Sigmoid colon (tissue), 4 donors: Measurements from ENCODE around the gene OXT.

Experiments
- POLR2AphosphoS5 ChIP-seq, 4 donors: sonication (generic); formaldehyde crosslinking; IDR thresholded peaks; one replicate each; pipeline ENCODE4 v1.6.1; 2017; ENCODE audit warnings: antibody characterized with exemption in 4 of 4
- TF ChIP-seq, protein P1 (sequence below), 4 experiments: fragments of 450-650 bp in 3 of 4; fragments of 200-600 bp in 1 of 4; IDR thresholded peaks; one replicate each; pipeline ENCODE4 v1.5.1; 2016 to 2019; ENCODE audit warnings: antibody characterized with exemption in 4 of 4, mild to moderate bottlenecking in 3 of 4, moderate library complexity in 2 of 4

- TF ChIP-seq, protein P1, sequence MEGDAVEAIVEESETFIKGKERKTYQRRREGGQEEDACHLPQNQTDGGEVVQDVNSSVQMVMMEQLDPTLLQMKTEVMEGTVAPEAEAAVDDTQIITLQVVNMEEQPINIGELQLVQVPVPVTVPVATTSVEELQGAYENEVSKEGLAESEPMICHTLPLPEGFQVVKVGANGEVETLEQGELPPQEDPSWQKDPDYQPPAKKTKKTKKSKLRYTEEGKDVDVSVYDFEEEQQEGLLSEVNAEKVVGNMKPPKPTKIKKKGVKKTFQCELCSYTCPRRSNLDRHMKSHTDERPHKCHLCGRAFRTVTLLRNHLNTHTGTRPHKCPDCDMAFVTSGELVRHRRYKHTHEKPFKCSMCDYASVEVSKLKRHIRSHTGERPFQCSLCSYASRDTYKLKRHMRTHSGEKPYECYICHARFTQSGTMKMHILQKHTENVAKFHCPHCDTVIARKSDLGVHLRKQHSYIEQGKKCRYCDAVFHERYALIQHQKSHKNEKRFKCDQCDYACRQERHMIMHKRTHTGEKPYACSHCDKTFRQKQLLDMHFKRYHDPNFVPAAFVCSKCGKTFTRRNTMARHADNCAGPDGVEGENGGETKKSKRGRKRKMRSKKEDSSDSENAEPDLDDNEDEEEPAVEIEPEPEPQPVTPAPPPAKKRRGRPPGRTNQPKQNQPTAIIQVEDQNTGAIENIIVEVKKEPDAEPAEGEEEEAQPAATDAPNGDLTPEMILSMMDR (IDR thresholded peaks at IDR 0.05), result no peak
- TF ChIP-seq POLR2AphosphoS5 (IDR thresholded peaks at IDR 0.05), result no peak
These were observed 182 bp upstream of the OXT start for GRCh38 chr20:3071266-3071609.
